Right lung (tissue), 5 donors: Measurements from ENCODE around the gene COL4A2. TPM values are rescaled to one million over a fixed set of nuclear protein-coding genes. Genes with fewer than 3 reads are reported as not detected.

Experiments used
- DNase-seq, 2 donors: peaks; one replicate each; pipeline ENCODE4 v3.0.0-alpha.2; 2013
- polyA plus RNA-seq, 5 donors: library from polyadenylated mRNA; unstranded; fragments of 120-200 nt; gene quantifications; one replicate each; pipeline versions ENCODE4 v1.2.1 to v1.2.3, GENCODE V29; 2013; ENCODE audit warnings: inconsistent platforms in 1 of 5, low replicate concordance in 1 of 5; ENCODE audit not compliant: insufficient read length in 5 of 5, insufficient read depth in 1 of 5

COL4A2 gene
- polyA plus RNA-seq, 5 donors, result 251 to 483 (median 304) TPM

DNA sequence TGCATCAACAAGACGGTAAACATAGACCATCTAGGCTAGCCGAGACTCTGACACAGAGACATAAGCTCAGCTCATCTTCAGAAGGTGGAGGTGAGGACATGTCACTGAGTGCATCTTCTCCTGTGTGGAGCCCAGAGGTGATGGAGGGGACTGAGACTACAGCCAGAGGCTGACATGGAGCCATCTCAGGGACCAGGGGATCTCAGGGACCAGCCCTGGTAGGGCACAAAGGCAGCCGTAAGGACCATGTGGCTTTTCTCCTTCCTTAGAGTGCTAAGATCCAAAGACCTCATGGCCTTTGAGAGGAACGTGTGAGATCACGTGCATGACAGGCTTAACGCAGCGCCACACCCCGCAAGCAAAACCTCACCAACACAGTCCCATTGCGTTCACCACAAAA is 127.5 kb downstream of the COL4A2 start:
- DNase-seq, result no peak

DNA sequence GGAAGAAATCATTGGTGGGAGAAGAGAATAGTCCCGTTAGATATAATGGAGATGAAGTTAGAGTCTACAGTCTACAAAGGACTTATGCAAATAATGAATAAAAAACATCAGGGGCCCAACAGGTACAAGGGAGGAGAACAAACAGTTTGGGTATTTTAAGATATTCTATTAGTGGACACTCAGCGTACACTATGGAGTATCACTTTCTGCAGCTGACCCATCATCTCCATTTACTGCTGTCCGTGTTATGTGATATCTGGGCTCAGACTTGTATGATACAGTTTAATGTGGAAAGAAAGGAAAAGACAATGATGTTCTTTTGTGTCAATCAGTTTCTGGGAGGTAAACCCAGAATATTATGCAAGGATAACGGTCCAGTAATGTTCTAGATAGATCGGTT is 128.2 kb downstream of the COL4A2 start:
- no peak for DNase-seq

DNA sequence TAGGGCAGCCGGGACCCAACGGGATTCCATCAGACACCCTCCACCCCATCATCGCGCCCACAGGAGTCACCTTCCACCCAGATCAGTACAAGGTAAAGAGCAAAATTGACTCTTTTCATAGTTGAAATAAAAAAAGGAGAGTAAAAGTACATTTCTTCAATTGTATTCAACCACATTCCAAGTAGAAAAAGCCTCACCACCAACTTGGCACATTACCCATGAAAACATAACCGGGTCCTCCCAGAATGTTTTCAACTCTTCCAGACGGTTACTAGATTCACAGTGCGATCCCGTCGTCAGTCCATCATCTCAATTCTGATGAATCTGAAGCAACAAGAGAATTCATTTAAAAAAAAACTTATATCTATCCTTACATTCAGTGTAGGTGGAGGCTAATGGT is 129.2 kb downstream of the COL4A2 start:
- DNase-seq, result no peak

DNA sequence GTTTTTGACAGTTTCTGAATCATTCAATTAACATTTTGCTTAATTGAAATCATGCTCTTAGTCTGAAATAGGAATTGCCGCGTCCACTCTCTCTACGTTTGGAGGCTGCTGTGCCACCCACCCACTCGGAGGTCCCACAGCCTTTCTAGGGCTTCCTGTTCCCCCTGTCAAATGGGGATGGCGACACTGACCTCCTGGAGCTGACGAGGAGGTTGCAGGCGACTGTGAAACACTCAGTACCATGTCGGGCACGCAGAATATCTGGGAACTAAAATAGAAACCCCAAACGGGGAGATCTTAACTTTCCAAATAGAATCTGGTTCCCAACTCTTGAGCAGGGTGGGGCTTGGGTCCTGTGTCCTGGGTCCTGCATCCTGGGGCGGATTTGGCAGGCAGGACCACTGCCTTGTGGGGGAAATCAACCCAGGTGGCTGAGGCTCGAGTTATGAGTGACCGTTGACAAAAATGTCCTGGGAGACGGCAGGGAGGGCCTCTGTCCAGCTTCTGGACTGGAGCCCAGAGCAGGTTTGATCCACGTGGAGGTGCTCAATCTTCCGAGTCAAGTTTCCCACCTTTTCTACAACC is 129.8 kb downstream of the COL4A2 start:
- DNase-seq, result no peak

DNA sequence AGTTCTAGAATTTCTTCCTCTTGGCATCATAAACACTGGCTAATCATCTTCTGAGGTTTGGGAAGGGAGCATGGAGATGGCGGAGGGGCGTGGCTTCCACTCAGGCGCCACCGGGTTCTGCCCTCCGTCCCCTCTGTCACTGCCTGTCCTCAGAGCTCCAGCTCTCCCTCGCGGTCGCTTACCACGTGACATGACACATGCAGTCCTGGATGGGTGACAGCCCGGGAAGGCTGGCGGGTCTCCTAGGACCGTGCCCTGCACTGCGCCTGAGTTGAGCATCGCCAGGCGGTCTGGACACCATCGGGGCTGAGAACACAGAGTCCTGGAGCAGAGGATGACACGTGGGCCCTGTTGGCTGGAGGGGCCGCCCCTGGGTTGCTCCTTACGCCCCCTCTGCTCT is 131.1 kb downstream of the COL4A2 start:
- no peak for DNase-seq

DNA sequence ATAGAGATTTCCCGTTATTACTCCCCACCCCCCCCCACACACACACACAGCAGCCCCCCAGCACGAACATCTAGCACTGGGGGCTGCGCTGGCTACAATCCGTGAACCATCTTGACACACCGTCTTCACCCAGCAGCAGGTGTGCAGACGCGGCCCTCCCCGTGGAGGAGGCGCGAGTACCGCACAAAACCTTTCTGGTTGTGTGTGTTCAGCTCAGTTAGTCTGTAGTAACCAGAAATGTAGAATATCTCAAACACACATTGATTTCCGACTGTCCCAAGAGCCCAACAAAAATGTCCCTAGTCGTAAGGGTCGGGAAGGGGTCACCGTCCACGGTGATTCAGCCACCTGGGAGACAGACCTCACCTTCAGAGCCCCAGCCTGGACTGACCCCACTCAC is 131.7 kb downstream of the COL4A2 start:
- DNase-seq, result no peak

DNA sequence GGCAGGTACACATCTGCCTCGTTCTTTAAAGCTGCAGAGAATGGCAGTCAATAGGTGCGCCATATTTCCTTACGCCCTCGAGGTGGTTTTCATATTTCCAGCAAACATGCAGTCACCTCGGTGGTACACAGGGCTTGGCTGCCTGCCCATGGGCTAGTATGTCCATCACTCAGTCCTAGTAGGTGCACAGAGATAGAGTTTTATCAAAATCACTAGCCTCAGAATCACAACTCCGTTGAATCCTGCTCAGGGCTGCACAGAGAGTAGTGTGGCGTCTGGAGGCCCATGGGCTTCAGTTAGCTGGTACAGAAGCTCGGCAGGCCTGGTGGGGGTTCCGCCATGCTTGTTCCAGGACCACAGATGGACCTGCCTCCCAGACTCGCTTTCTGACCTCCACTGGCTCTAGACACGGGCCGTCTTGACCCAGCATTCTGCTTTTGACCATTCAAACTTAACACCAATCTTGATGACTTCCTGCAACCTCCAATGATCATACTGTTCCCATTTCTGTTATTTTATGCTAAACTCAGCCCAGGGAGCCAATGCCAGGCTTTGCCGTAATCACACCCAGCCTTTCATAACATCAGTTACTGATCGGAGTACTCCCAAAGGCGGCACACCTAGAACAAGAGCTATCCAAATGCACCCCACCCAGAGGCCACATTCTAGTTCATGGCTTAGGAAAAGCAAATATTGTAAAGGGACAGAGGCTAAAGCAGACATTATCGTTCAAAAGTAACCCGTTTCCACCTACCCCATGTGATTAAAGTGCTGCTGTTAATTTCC is 134.1 kb downstream of the COL4A2 start:
- no peak for DNase-seq

DNA sequence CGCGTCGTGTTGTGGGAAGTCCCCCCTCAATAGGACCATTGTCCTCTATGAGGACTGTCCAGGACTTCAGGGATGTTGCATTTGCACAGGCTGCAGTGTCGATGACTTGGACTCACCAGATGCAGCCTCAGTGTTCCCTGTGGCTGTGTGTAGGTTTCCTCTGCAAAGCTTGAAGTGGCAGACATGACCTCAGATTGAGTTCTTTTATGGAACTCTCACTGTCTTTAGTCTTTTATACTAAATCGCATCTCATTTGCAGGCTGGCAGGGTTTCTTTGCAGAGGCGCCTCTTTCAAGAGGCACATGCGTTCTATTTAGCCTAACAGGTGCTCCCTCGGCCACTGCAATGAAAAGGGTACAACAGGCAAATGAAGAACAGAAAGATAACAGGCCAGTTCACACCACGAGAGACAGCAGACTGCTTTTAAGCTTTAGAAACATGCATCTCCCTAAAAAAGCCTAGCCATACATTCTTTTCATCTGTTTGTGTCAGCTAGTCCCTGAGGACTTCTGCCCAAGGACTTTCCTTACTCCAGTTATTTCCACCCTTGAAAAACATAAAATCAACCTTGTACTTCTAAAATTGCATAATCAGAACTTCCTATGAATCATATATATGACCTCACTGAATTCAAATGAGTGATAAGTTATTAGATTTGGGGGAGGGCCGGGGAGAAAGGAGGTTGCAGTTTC is 136.0 kb downstream of the COL4A2 start:
- no peak for DNase-seq

DNA sequence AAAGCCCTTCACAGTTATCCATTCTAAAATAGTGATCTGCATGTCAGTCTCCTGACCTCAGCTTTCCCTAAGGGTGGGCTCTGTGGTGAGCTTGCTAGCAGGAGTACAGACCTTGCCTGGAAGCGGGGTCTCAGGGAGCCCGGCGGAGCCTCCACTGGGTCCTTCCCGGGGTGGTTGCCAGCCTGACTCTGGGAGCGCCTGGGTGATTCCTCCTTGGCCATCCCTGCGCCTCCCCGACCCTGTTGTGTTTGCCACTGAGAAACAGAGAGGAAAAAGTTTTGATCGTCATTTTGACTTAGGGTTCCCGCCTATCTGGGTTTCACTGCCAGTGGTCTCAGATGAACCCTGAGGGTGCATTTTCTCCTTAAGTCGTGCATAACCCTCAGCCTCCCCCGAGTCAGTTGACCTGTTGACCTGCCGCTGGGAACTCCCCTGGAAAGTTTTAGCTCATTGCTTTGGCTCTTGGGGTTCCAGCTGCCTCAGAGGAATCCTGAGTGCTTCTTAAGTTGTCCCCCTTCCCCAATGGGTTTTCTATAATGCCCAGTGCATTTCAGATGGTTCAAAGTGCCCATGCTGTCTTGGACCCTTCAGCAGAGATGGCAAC is 136.6 kb downstream of the COL4A2 start:
- no peak for DNase-seq

DNA sequence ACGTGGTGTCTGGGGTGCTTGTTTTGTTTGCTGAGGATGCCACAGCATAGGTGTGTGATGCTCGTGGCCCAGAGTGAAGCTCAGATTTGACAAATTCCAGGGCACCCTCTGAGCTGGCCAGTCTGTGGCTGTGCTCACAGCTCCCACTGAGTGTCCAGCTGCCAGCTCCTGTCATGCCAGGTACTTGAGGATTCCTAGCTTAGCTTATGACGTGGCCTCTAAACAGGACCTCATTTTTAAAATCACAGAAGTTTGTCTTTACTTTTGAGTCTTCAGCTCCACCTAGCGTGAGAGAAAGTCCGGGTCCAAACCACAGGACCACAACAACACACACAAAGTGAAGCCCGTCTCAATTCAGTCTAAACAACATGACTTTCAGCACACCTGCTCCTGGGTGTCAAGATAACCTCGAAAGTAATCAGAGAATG is 137.2 kb downstream of the COL4A2 start:
- no peak for DNase-seq

DNA sequence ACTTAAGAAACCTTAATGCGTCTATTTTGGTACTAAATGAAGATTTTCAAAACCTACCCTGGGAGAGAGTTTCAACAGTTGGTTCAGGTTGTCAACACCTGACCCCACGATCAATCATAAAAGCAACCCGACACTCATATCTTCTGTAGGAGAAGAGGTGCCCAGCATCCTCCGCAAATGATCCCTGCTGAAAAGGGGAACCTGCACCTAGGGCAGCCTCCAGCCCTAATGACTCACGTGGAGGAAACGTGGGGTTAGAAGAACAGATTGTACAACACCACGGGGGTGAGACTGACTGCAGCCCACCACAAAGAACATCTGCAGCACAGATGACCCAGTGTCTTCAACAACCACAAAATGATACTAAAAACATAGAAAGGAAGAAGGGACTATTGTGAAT is 138.1 kb downstream of the COL4A2 start:
- DNase-seq, result no peak

DNA sequence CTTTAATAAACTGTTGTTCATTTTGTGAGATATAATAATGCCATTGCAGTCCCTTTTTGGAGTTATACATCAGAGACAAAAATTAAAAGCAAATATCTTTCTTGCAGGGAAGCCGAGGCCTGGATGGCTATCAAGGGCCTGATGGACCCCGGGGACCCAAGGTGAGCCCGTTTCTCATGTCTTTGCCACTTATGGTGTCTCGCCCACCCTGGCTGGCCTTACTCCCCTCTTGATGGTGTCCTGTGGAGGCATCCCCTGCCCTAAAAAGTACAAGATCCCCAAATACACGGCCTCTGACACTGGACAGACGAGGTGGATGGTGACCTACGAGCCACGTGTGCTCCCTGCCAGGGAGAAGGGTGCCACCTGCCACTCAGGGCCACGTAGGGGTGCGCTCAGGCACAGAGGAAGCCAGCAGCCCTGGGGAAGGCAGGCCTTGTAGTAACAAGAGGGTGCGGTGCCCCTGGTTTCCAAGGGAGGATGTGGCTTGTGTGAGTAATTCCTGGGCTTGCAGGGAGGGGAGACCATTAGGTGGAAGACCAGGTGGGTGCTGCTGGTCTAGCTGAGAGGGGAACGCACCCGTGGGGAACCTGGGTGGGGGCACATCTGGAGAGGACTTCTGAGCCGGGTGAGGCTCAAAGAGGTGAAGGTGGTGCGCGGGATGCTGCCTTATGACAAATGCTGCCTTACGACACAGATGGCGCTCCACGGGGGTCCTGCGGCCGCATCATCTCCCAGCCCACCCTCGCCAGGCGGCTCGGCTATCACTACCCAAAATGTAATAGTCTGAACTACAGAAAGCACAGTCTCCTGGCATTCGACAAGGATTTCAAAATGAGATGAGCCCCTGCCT is 138.9 kb downstream of the COL4A2 start:
- no peak for DNase-seq

DNA sequence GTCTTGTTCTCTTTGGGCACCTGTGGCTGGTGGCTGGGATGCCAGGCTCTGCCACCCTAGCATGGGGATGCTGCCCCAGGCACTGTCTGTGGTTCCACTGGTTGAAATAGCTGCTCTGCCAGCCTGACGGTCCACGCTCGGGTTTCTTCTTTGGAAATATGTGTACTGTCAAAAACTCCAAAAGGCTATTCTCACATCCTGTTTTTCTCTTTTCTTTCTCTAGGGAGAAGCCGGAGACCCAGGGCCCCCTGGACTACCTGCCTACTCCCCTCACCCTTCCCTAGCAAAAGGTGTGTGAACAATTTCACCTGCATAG is 139.4 kb downstream of the COL4A2 start:
- no peak for DNase-seq

DNA sequence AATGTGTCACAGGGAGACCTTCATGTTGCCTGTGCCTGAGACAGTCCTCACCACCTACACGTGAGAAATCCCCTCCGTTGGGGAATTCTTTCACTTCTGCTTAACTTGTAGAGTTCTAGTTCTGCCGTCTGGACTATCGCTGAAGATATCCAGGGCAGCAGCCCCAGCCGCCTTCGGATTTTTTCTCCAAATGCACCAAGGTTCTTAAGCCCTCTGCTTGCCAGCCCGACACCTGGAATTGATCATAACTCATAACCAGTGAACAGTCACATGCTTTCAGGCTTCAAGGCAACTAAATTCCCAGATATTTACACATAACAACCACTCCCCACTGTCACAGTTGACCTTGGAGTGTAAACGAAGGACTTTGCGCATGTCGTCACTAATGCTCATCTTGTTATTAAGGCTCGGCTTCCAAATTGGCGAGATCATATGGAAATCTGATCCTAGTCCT is 140.0 kb downstream of the COL4A2 start:
- DNase-seq, result no peak

DNA sequence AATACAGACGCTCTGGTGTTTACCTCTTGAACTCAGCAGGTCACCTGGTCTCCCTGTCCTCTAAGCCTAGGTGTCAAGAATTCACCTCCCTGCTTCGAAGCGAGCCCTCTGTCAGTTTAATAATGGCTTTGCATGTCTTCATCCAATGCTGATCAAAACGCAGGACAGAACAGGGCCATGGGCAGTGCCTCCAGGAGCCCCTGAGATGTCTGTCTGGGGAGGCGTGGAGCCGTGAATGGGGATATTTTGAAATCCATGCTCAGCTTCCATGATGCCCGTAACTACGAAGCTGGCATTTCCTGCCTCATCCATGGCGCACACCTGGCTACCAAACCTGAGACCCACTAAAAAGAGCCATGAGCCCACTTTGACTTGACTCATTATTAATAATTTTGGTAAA is 140.7 kb downstream of the COL4A2 start:
- DNase-seq, result no peak

DNA sequence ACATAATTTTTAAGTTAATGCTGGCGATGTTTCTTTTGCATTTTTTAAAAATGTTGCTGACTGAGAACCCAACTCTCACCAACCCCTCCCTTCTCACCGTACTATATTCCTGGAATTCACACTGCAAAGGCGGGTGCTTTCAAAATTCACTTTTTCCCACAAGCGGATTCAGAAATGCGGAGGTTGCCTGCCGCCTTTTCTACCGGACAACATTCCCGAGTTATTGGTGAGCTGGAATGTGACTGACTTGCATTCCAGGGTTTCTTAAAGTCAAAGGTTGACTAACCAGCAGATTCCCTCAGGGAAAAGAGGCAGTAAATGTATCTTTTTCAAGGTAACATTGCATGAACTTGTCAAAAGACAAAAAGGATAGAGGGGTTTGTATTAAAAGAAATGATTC is 141.1 kb downstream of the COL4A2 start:
- DNase-seq, result no peak

DNA sequence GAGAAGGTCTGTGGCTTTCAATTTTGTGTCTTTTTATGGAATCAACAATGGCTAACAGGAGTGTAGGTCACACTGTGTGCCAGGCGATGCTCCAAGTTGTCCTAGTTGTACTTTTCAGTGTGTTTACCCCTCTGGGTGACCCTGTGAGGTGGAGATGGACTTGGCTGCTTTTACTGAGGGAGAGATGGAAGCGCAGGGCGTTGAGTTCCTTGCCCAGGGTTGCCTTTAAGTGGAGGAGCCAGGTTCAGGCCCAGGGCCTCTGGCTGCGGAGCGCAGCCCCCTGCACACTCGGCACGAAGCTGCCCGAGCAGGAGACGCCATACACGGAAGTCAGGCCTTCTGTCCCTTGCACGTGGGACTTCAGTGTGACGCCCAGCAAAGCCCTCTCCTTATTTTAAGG is 141.6 kb downstream of the COL4A2 start:
- DNase-seq, result no peak

DNA sequence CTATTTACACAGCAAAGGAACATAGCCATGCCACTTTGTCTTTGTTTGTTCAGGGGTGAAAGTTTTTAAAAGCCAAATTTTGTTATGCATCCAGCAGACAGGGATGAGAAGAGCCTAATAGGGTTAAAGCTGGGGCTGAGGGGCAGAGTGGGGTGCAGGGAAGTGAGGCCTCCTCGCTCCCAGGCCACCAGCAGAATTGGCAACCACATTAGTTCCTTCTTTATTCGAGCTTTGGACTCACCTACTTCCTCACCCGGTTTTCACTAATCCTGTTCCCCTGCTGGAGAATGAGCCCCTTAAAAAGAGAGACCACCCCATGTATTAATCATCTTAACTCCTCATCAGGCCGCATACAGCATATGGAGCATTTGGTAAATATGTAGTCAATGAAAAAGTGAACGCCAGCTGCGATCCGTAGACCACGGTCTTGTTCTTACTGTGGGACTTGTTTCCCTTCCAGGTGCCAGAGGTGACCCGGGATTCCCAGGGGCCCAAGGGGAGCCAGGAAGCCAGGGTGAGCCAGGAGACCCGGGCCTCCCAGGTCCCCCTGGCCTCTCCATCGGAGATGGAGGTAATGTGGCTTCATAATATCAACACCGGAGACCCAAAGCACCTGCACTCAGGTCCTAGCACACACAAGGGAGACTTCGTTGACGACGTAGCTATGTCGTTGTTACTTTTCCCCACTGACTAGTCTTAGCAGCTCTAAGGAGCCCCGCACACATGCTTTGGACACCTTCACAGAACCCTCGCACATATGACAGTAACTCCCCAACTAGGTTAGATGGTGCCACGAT is 142.3 kb downstream of the COL4A2 start:
- DNase-seq, result no peak

DNA sequence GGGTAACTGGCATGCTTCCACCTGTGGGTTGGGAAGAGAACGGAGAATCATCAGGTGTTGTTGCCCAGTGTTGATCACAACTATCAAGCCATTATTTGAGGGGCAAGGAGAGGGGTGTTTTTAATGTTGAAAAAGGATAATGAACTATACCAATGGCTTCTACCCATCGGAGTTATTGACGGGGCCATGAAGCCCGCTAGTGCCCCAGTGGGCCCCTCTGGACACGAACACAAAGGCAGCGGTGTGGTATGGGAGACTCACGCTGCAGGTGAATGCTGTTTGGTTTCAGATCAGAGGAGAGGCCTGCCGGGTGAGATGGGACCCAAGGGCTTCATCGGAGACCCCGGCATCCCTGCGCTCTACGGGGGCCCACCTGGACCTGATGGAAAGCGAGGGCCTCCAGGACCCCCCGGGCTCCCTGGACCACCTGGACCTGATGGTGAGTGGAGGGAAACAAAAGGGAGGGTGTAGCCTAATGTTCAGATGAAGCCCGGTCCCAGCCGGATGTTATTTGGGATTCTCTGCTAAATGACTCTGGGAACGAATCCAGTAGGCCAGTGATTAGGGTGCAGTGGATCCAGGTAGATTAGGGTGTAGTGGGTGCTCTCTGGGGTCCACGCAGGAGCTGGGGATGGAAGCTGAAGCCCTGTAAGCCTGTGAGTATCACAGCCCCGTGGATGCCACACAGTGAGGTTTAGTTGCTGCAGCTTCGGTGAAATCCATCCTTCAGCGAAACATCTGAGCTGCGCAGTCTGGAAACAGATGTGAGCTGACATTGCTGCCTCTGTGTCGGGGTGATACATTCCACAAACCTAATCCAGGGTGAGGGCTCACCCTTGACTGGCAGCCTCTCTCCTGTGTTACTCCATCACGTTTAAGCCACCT is 143.2 kb downstream of the COL4A2 start:
- DNase-seq, result no peak
